ENCODE measurements around the gene MIA.
A peak's percentile ranks its signal among the peaks of the same experiment; 100 is the strongest.
"Not testable (repeated sequence)": the region's sequence is repeated elsewhere in the genome, so short reads cannot be mapped to it uniquely, and the experiment has no call there.

MIA gene

GRCh38 chr19:40777937-40778705 lies 2.8 kb downstream of the MIA start, which contains the start of gene RAB4B:
RAB4B (plus strand) TSS chr19:40778247; CDS start chr19:40778376, 129 bp downstream.
- peak; percentile 99 for DNase-seq (ENCODE audit: low read depth in 2 of 2)

GRCh38 chr19:40778706-40779284 lies 3.5 kb downstream of the MIA start:
- no peak for DNase-seq (ENCODE audit: low read depth in 2 of 2)

- no peak for DNase-seq (ENCODE audit: low read depth in 2 of 2)
These were observed 5.3 kb downstream of the MIA start for GRCh38 chr19:40780582-40780981.

- DNase-seq (ENCODE audit: low read depth in 2 of 2) = no peak
These were observed 5.8 kb downstream of the MIA start for GRCh38 chr19:40781140-40781539.

GRCh38 chr19:40783711-40784110 lies 8.4 kb downstream of the MIA start:
- DNase-seq (ENCODE audit: low read depth in 2 of 2) = no peak

GRCh38 chr19:40784146-40784545 lies 8.8 kb downstream of the MIA start:
- not testable (repeated sequence) for DNase-seq (ENCODE audit: low read depth in 2 of 2)

- DNase-seq (ENCODE audit: low read depth in 2 of 2) = no peak
These were observed 10.2 kb downstream of the MIA start for GRCh38 chr19:40785526-40785925.

GRCh38 chr19:40786060-40787037 lies 11.0 kb downstream of the MIA start:
- no peak for DNase-seq (ENCODE audit: low read depth in 2 of 2)

- no peak for DNase-seq (ENCODE audit: low read depth in 2 of 2)
These were observed 16.0 kb downstream of the MIA start for GRCh38 chr19:40791349-40791748.

GRCh38 chr19:40791996-40792395 lies 16.7 kb downstream of the MIA start:
- DNase-seq (ENCODE audit: low read depth in 2 of 2) = no peak

GRCh38 chr19:40797166-40797962 lies 22.0 kb downstream of the MIA start:
- no peak for DNase-seq (ENCODE audit: low read depth in 2 of 2)

- no peak for DNase-seq (ENCODE audit: low read depth in 2 of 2)
These were observed 22.8 kb downstream of the MIA start for GRCh38 chr19:40797963-40798682.

GRCh38 chr19:40798683-40799557 lies 23.6 kb downstream of the MIA start, which contains the start of gene EGLN2:
EGLN2 (plus strand) TSS chr19:40799191; CDS start chr19:40800573, 1,382 bp downstream.
- DNase-seq (ENCODE audit: low read depth in 2 of 2) = peak; percentile 99

GRCh38 chr19:40799558-40800338 lies 24.4 kb downstream of the MIA start:
- DNase-seq (ENCODE audit: low read depth in 2 of 2) = no peak

- no peak for DNase-seq (ENCODE audit: low read depth in 2 of 2)
These were observed 25.1 kb downstream of the MIA start for GRCh38 chr19:40800339-40800996.

GRCh38 chr19:40800997-40801377 lies 25.7 kb downstream of the MIA start:
- no peak for DNase-seq (ENCODE audit: low read depth in 2 of 2)

- DNase-seq (ENCODE audit: low read depth in 2 of 2) = no peak
These were observed 26.3 kb downstream of the MIA start for GRCh38 chr19:40801426-40802299.
